Activated naive CD8-positive, alpha-beta T cell treated with anti-CD3 and anti-CD28 coated beads for 36 hours (primary cell): ENCODE results near the gene ZNF45. TPM values are rescaled to one million over a fixed set of nuclear protein-coding genes. Genes with fewer than 3 reads are reported as not detected.
"Not testable (repeated sequence)": the region's sequence is repeated elsewhere in the genome, so short reads cannot be mapped to it uniquely, and the experiment has no call there.

Experiments
- DNase-seq: peaks from one replicate; pipeline ENCODE4 v3.0.0; 2021
- H3K27ac Mint-ChIP-seq: one replicate; pipeline ENCODE4 v1.8.0; 2022; ENCODE audit warnings: mild to moderate bottlenecking, moderate library complexity, mixed read lengths
- H3K27me3 Mint-ChIP-seq: one replicate; pipeline ENCODE4 v1.8.0; 2022; ENCODE audit warnings: mild to moderate bottlenecking, mixed read lengths
- H3K36me3 Mint-ChIP-seq: one replicate; pipeline ENCODE4 v1.8.0; 2021; ENCODE audit warnings: mild to moderate bottlenecking, mixed read lengths
- H3K4me1 Mint-ChIP-seq: one replicate; pipeline ENCODE4 v1.8.0; 2021; ENCODE audit warnings: mixed read lengths
- H3K4me3 Mint-ChIP-seq: one replicate; pipeline ENCODE4 v1.8.0; 2022; ENCODE audit warnings: mild to moderate bottlenecking, moderate library complexity, mixed read lengths
- H3K9me3 Mint-ChIP-seq: one replicate; pipeline ENCODE4 v1.8.0; 2022; ENCODE audit warnings: mixed read lengths
- total RNA-seq, 2 experiments: library from RNA; stranded (reverse); gene quantifications; one replicate each; pipeline ENCODE4 v1.2.3, GENCODE V29; 2021

ZNF45 gene
- total RNA-seq: 10 to 100 TPM; 11.9 to 12.2 TPM

- H3K4me3 Mint-ChIP-seq: peak within 1 kb of the TSS; percentile 93
- DNase-seq: peak; percentile 86
- H3K27me3 Mint-ChIP-seq: no peaks in the 10 kb centered on the region
- H3K9me3 Mint-ChIP-seq: peaks cover 8% of the 10 kb centered on the region
- peaks cover 19% of the 10 kb centered on the region for H3K4me1 Mint-ChIP-seq
- H3K27ac Mint-ChIP-seq: peak within 1 kb of the TSS; percentile 92
- H3K36me3 Mint-ChIP-seq: peaks cover 33% of the 10 kb centered on the region
Measured at GRCh38 chr19:43934985-43935708, at the start of gene ZNF45. ZNF45 (minus strand) TSS chr19:43935282; CDS start chr19:43922185, 13,097 bp downstream.

GRCh38 chr19:43984687-43985000, 49.6 kb upstream of the ZNF45 start:
- peak overlapping the region; percentile 96 for H3K27ac Mint-ChIP-seq
- H3K27me3 Mint-ChIP-seq: no peaks in the 10 kb centered on the region
- peaks cover 33% of the 10 kb centered on the region for H3K36me3 Mint-ChIP-seq
- H3K4me1 Mint-ChIP-seq: peaks cover 8% of the 10 kb centered on the region
- peaks cover under 1% of the 10 kb centered on the region for H3K9me3 Mint-ChIP-seq
- peak; percentile 3 for DNase-seq
- peak overlapping the region; percentile 97 for H3K4me3 Mint-ChIP-seq

GRCh38 chr19:43983912-43984686, 49.0 kb upstream of the ZNF45 start, which contains the start of gene ZNF155:
ZNF155 (plus strand) TSS chr19:43984188; CDS start chr19:43988544, 4,356 bp downstream.
- H3K36me3 Mint-ChIP-seq: peaks cover 27% of the 10 kb centered on the region
- peak; percentile 60 for DNase-seq
- H3K4me1 Mint-ChIP-seq: peaks cover 8% of the 10 kb centered on the region
- H3K9me3 Mint-ChIP-seq: no peaks in the 10 kb centered on the region
- H3K27me3 Mint-ChIP-seq: no peaks in the 10 kb centered on the region
- peak within 1 kb of the TSS; percentile 97 for H3K4me3 Mint-ChIP-seq
- peak within 1 kb of the TSS; percentile 96 for H3K27ac Mint-ChIP-seq

GRCh38 chr19:43983544-43983911, 48.4 kb upstream of the ZNF45 start:
- H3K27ac Mint-ChIP-seq: no peak overlapping the region
- DNase-seq: no peak
- H3K36me3 Mint-ChIP-seq: peaks cover 22% of the 10 kb centered on the region
- H3K4me3 Mint-ChIP-seq: peak overlapping the region; percentile 97
- H3K9me3 Mint-ChIP-seq: peaks cover 2% of the 10 kb centered on the region
- H3K27me3 Mint-ChIP-seq: no peaks in the 10 kb centered on the region
- peaks cover 8% of the 10 kb centered on the region for H3K4me1 Mint-ChIP-seq

GRCh38 chr19:43976732-43977131, 41.6 kb upstream of the ZNF45 start:
- peaks cover 4% of the 10 kb centered on the region for H3K36me3 Mint-ChIP-seq

GRCh38 chr19:43966079-43966694, 31.1 kb upstream of the ZNF45 start:
- H3K4me3 Mint-ChIP-seq: no peak overlapping the region
- H3K27me3 Mint-ChIP-seq: no peaks in the 10 kb centered on the region
- no peaks in the 10 kb centered on the region for H3K4me1 Mint-ChIP-seq
- H3K9me3 Mint-ChIP-seq: peaks cover 53% of the 10 kb centered on the region
- DNase-seq: no peak
- H3K27ac Mint-ChIP-seq: no peak overlapping the region
- peaks cover 64% of the 10 kb centered on the region for H3K36me3 Mint-ChIP-seq

More at GRCh38 chr19:43976732-43977131, 41.6 kb upstream of the ZNF45 start:
- no peak overlapping the region for H3K27ac Mint-ChIP-seq
- no peaks in the 10 kb centered on the region for H3K4me1 Mint-ChIP-seq
- no peaks in the 10 kb centered on the region for H3K27me3 Mint-ChIP-seq
- DNase-seq: no peak
- H3K9me3 Mint-ChIP-seq: peaks cover 41% of the 10 kb centered on the region
- H3K4me3 Mint-ChIP-seq: no peak overlapping the region

GRCh38 chr19:43960411-43960810, 25.3 kb upstream of the ZNF45 start:
- H3K27me3 Mint-ChIP-seq: no peaks in the 10 kb centered on the region
- H3K36me3 Mint-ChIP-seq: peaks cover 49% of the 10 kb centered on the region
- H3K4me3 Mint-ChIP-seq: no peak overlapping the region
- peaks cover 37% of the 10 kb centered on the region for H3K9me3 Mint-ChIP-seq
- no peak overlapping the region for H3K27ac Mint-ChIP-seq
- DNase-seq: no peak
- H3K4me1 Mint-ChIP-seq: no peaks in the 10 kb centered on the region

- Mint-ChIP-seq H3K36me3 (peaks cover 36% of the 10 kb centered on the region), H3K27ac (no peak overlapping the region), H3K4me3 (no peak overlapping the region), H3K27me3 (no peaks in the 10 kb centered on the region), H3K4me1 (no peaks in the 10 kb centered on the region), H3K9me3 (peaks cover 23% of the 10 kb centered on the region)
- DNase-seq: no peak
Measured at GRCh38 chr19:43957891-43958290, 22.8 kb upstream of the ZNF45 start.

GRCh38 chr19:43956827-43957226, 21.7 kb upstream of the ZNF45 start:
- peaks cover 2% of the 10 kb centered on the region for H3K4me1 Mint-ChIP-seq
- H3K27me3 Mint-ChIP-seq: no peaks in the 10 kb centered on the region
- H3K27ac Mint-ChIP-seq: no peak overlapping the region
- peaks cover 38% of the 10 kb centered on the region for H3K36me3 Mint-ChIP-seq
- H3K9me3 Mint-ChIP-seq: peaks cover 26% of the 10 kb centered on the region
- DNase-seq: no peak
- H3K4me3 Mint-ChIP-seq: no peak overlapping the region

GRCh38 chr19:43950834-43951645, 16.0 kb upstream of the ZNF45 start, which contains the start of gene ZNF221:
ZNF221 (plus strand) TSS chr19:43951228; CDS start chr19:43962727, 11,499 bp downstream.
- peak within 1 kb of the TSS; percentile 85 for H3K27ac Mint-ChIP-seq
- H3K27me3 Mint-ChIP-seq: peaks cover 4% of the 10 kb centered on the region
- peak within 1 kb of the TSS; percentile 97 for H3K4me3 Mint-ChIP-seq
- peak; percentile 78 for DNase-seq
- peaks cover 30% of the 10 kb centered on the region for H3K36me3 Mint-ChIP-seq
- H3K4me1 Mint-ChIP-seq: peaks cover 9% of the 10 kb centered on the region
- peaks cover 39% of the 10 kb centered on the region for H3K9me3 Mint-ChIP-seq

GRCh38 chr19:43949803-43950202, 14.7 kb upstream of the ZNF45 start:
- DNase-seq, H3K4me1 Mint-ChIP-seq, H3K27me3 Mint-ChIP-seq, H3K4me3 Mint-ChIP-seq, H3K27ac Mint-ChIP-seq: not testable (repeated sequence)
- H3K36me3 Mint-ChIP-seq: peaks cover 19% of the 10 kb centered on the region
- peaks cover 41% of the 10 kb centered on the region for H3K9me3 Mint-ChIP-seq

GRCh38 chr19:43947412-43947811, 12.3 kb upstream of the ZNF45 start:
- peaks cover 44% of the 10 kb centered on the region for H3K9me3 Mint-ChIP-seq
- DNase-seq, H3K4me1 Mint-ChIP-seq, H3K4me3 Mint-ChIP-seq, H3K27ac Mint-ChIP-seq: not testable (repeated sequence)
- H3K27me3 Mint-ChIP-seq: peaks cover 13% of the 10 kb centered on the region
- H3K36me3 Mint-ChIP-seq: peaks cover 17% of the 10 kb centered on the region

- peaks cover 5% of the 10 kb centered on the region for H3K36me3 Mint-ChIP-seq
- H3K4me3 Mint-ChIP-seq: no peak overlapping the region
- H3K4me1 Mint-ChIP-seq: no peaks in the 10 kb centered on the region
- DNase-seq: no peak
- no peak overlapping the region for H3K27ac Mint-ChIP-seq
- H3K9me3 Mint-ChIP-seq: peaks cover 18% of the 10 kb centered on the region
- H3K27me3 Mint-ChIP-seq: peaks cover 10% of the 10 kb centered on the region
Measured at GRCh38 chr19:43941209-43941608, 6.1 kb upstream of the ZNF45 start.

GRCh38 chr19:43940719-43941118, 5.6 kb upstream of the ZNF45 start:
- H3K27me3 Mint-ChIP-seq: peaks cover 5% of the 10 kb centered on the region
- H3K36me3 Mint-ChIP-seq: peaks cover 5% of the 10 kb centered on the region
- H3K27ac Mint-ChIP-seq: no peak overlapping the region
- H3K9me3 Mint-ChIP-seq: peaks cover 16% of the 10 kb centered on the region
- H3K4me3 Mint-ChIP-seq: no peak overlapping the region
- H3K4me1 Mint-ChIP-seq: peaks cover 2% of the 10 kb centered on the region
- no peak for DNase-seq
